HCT116 (cell line): ENCODE results near the gene MLLT3. TPM values are rescaled to one million over a fixed set of nuclear protein-coding genes. Genes with fewer than 3 reads are reported as not detected.

Source experiments
- ATAC-seq: fragments of 200-7000 bp; cut with Tn5 transposase; 2 replicates; pipeline ENCODE4 v1.9.1; 2020; ENCODE audit warnings: mild to moderate bottlenecking, moderate library complexity
- BruUV-seq: library from RNA; stranded (reverse); fragments of 400-500 nt; replicated peaks from 2 replicates; lab custom pipeline; 2021; lab: Mats Ljungman, UMichigan
- CTCF ChIA-PET: fragments of 300-600 bp; sonication (Branson Sonifier 250); formaldehyde crosslinking; loops from one replicate; lab custom pipeline; 2021; ENCODE audit warnings: antibody characterized with exemption; lab: Charles Lee
- POLR2A ChIA-PET: fragments of 300-600, 350-600 bp; sonication (Branson Sonifier 250); formaldehyde crosslinking; loops from one replicate; lab custom pipeline; 2021; ENCODE audit warnings: antibody characterized with exemption; lab: Charles Lee
- RAD21 ChIA-PET, 2 experiments: fragments of 300-600 bp; sonication (Branson Sonifier 250); formaldehyde crosslinking; loops; one replicate each; lab custom pipeline; 2023; ENCODE audit warnings: low total read pairs in 2 of 2; ENCODE audit not compliant: uncharacterized antibody in 2 of 2, unreplicated experiment in 2 of 2, low non-redundant PET in 1 of 2; lab: Charles Lee
- DNase-seq: peaks from one replicate; pipeline ENCODE4 v3.0.0-alpha.2; 2010; ENCODE audit warnings: low read depth, low spot score
- H2AFZ ChIP-seq: fragments of 200-600 bp; shearing (Covaris generic), sonication (generic); 2 replicates; pipeline ENCODE4 v1.6.1; 2017; ENCODE audit warnings: low read depth, mixed run types, mixed read lengths, antibody characterized with exemption, low read length; ENCODE audit not compliant: poor library complexity, severe bottlenecking
- H3K27ac ChIP-seq: 2 replicates; pipeline ENCODE4 v1.5.1; 2012; ENCODE audit warnings: low read depth, low read length
- H3K27me3 ChIP-seq: fragments of 200-600 bp; sonication (generic); 2 replicates; pipeline ENCODE4 v1.6.1; 2016; ENCODE audit warnings: mixed run types, low read length, mixed read lengths; ENCODE audit not compliant: insufficient read depth
- H3K36me3 ChIP-seq, 2 experiments: fragments of 200-500 bp in 1 of 2; fragments of 200-600 bp in 1 of 2; sonication (Bioruptor generic) in 1 of 2; sonication (generic) in 1 of 2; 2 replicates each; pipeline versions ENCODE4 v1.5.1 to v1.6.1; 2014 to 2016; ENCODE audit warnings: low read length in 2 of 2, inconsistent platforms in 1 of 2, mixed read lengths in 1 of 2, mixed run types in 1 of 2; ENCODE audit not compliant: insufficient read depth in 2 of 2, control insufficient read depth in 1 of 2
- H3K4me1 ChIP-seq, 2 experiments: fragments of 200-600 bp in 1 of 2; sonication (generic) in 1 of 2; 2 replicates each; pipeline versions ENCODE4 v1.5.1 to v1.6.1; 2012 to 2017; ENCODE audit warnings: low read length in 2 of 2, inconsistent platforms in 1 of 2, mild to moderate bottlenecking in 1 of 2, mixed read lengths in 1 of 2, mixed run types in 1 of 2, moderate library complexity in 1 of 2; ENCODE audit not compliant: insufficient read depth in 2 of 2, control insufficient read depth in 1 of 2
- H3K4me2 ChIP-seq: fragments of 200-600 bp; sonication (generic); 2 replicates; pipeline ENCODE4 v1.6.1; 2017; ENCODE audit warnings: mixed run types, low read length, mixed read lengths
- H3K4me3 ChIP-seq, 2 experiments: fragments of 200-600 bp in 1 of 2; sonication (generic) in 1 of 2; replicated peaks in 1 of 2; 2 replicates each; pipeline ENCODE4 v1.5.1; 2011 to 2016; ENCODE audit warnings: low read length in 2 of 2, control low read depth in 1 of 2, low read depth in 1 of 2, mild to moderate bottlenecking in 1 of 2, mixed read lengths in 1 of 2, mixed run types in 1 of 2
- H3K79me2 ChIP-seq: fragments of 200-600 bp; sonication (generic); 2 replicates; pipeline ENCODE4 v1.6.1; 2017; ENCODE audit warnings: mild to moderate bottlenecking, mixed run types, low read length, moderate library complexity, mixed read lengths; ENCODE audit not compliant: insufficient read depth
- H3K9ac ChIP-seq: fragments of 200-600 bp; sonication (generic); 2 replicates; pipeline ENCODE4 v1.6.1; 2016; ENCODE audit warnings: low read length, mixed read lengths
- H3K9me2 ChIP-seq: fragments of 200-600 bp; sonication (generic), shearing (Covaris generic); 2 replicates; pipeline ENCODE4 v1.6.1; 2017; ENCODE audit warnings: mixed run types, mild to moderate bottlenecking, moderate library complexity; ENCODE audit not compliant: insufficient read depth
- H3K9me3 ChIP-seq, 2 experiments: fragments of 200-500 bp in 1 of 2; fragments of 200-600 bp in 1 of 2; sonication (Bioruptor generic) in 1 of 2; sonication (generic) in 1 of 2; 2 replicates each; pipeline ENCODE4 v1.6.1; 2014 to 2017; ENCODE audit warnings: low read length in 2 of 2, mixed read lengths in 2 of 2, inconsistent platforms in 1 of 2, low read depth in 1 of 2, mild to moderate bottlenecking in 1 of 2, mixed run types in 1 of 2, moderate library complexity in 1 of 2; ENCODE audit not compliant: control insufficient read depth in 1 of 2, insufficient read depth in 1 of 2
- H4K20me1 ChIP-seq: fragments of 200-600 bp; sonication (generic), shearing (Covaris generic); 2 replicates; pipeline ENCODE4 v1.6.1; 2017; ENCODE audit warnings: mixed run types, mild to moderate bottlenecking, moderate library complexity; ENCODE audit not compliant: insufficient read depth
- ATF3 ChIP-seq: IDR thresholded peaks from 2 replicates; pipeline ENCODE4 v1.6.1; 2012
- CEBPB ChIP-seq: IDR thresholded peaks from 2 replicates; pipeline ENCODE4 v1.6.1; 2012; ENCODE audit warnings: low read depth
- CTCF ChIP-seq, 3 experiments: fragments of 200-600 bp in 1 of 3; sonication (generic) in 1 of 3; IDR thresholded peaks in 2 of 3; conservative IDR thresholded peaks in 1 of 3; 2 replicates each; pipeline ENCODE4 v1.5.1; 2012 to 2017; ENCODE audit warnings: low read depth in 2 of 3, low read length in 2 of 3, antibody characterized with exemption in 1 of 3, borderline replicate concordance in 1 of 3, control low read depth in 1 of 3, mild to moderate bottlenecking in 1 of 3, mixed read lengths in 1 of 3, mixed run types in 1 of 3, moderate library complexity in 1 of 3; ENCODE audit not compliant: insufficient read depth in 1 of 3
- ELF1 ChIP-seq: IDR thresholded peaks from 2 replicates; pipeline ENCODE4 v1.6.1; 2012; ENCODE audit warnings: low read depth, borderline replicate concordance
- EZH2phosphoT487 ChIP-seq: fragments of 200-600 bp; IDR thresholded peaks from 2 replicates; pipeline ENCODE4 v1.6.1; 2018; ENCODE audit warnings: antibody characterized with exemption, borderline replicate concordance
- FOSL1 ChIP-seq: IDR thresholded peaks from 2 replicates; pipeline ENCODE4 v1.6.1; 2012; ENCODE audit warnings: low read depth
- JUND ChIP-seq: IDR thresholded peaks from 2 replicates; pipeline ENCODE4 v1.6.1; 2012
- MAX ChIP-seq: IDR thresholded peaks from 2 replicates; pipeline ENCODE4 v1.6.1; 2012
- POLR2A ChIP-seq: IDR thresholded peaks from 2 replicates; pipeline ENCODE4 v1.7.0; 2011; ENCODE audit warnings: borderline replicate concordance; ENCODE audit not compliant: insufficient read depth, insufficient read length; ENCODE audit errors: extremely low read depth
- RAD21 ChIP-seq: IDR thresholded peaks from 2 replicates; pipeline ENCODE4 v1.6.1; 2012; ENCODE audit warnings: low read depth, mild to moderate bottlenecking
- SRF ChIP-seq: IDR thresholded peaks from 2 replicates; pipeline ENCODE4 v1.6.1; 2012; ENCODE audit warnings: low read depth
- TCF7L2 ChIP-seq: IDR thresholded peaks from 2 replicates; pipeline ENCODE4 v1.7.0; 2011; ENCODE audit warnings: borderline replicate concordance, inconsistent platforms; ENCODE audit not compliant: insufficient read depth, insufficient read length; ENCODE audit errors: extremely low read depth
- intact Hi-C: fragments of 100-400 bp; cut with micrococcal nuclease; formaldehyde crosslinking; loops from 2 replicates; pipeline ENCODE4 v1.10.0; 2022
- total RNA-seq: library from RNA; stranded (reverse); gene quantifications from one replicate; pipeline ENCODE4 v1.2.1, GENCODE V29; 2021; ENCODE audit not compliant: unreplicated experiment

Gene MLLT3
- total RNA-seq, 1 experiment from 2014 or later: 4.3 TPM

- no peaks in the 10 kb centered on the region for H3K9me2 ChIP-seq
- H3K4me2 ChIP-seq: no peak overlapping the region
- ChIA-PET RAD21 (no interaction called here), CTCF (no interaction called here), POLR2A (no interaction called here)
- no peaks in the 10 kb centered on the region for H3K79me2 ChIP-seq
- BruUV-seq: no TSS peak
- no peaks in the 10 kb centered on the region for H3K9me3 ChIP-seq
- DNase-seq (no peak), ATAC-seq (no peak)
- H3K4me3 ChIP-seq: no peak overlapping the region
- H3K36me3 ChIP-seq: no peaks in the 10 kb centered on the region
- H3K27ac ChIP-seq: no peak overlapping the region
- H3K4me1 ChIP-seq: no peaks in the 10 kb centered on the region
- no peak for TF ChIP-seq FOSL1
- no peak for TF ChIP-seq ELF1
- TF ChIP-seq ATF3: no peak
- TF ChIP-seq CEBPB: no peak
- TF ChIP-seq JUND: no peak
- no peak for TF ChIP-seq TCF7L2
- no peak for TF ChIP-seq SRF
- TF ChIP-seq MAX: no peak
- no peak for TF ChIP-seq EZH2phosphoT487
- TF ChIP-seq RAD21: no peak
- no peak overlapping the region for H3K9ac ChIP-seq
- intact Hi-C loops: no loop called here
- H3K27me3 ChIP-seq: peaks cover 9% of the 10 kb centered on the region
- H2AFZ ChIP-seq: no peak overlapping the region
- no peaks in the 10 kb centered on the region for H4K20me1 ChIP-seq
Observed at GRCh38 chr9:20320921-20321320, 301.4 kb downstream of the MLLT3 start.

GRCh38 chr9:20319641-20320337, 302.5 kb downstream of the MLLT3 start:
- ChIA-PET RAD21 (no interaction called here), CTCF (no interaction called here), POLR2A (no interaction called here)
- DNase-seq (peak; percentile 8), ATAC-seq (no peak)
- no peaks in the 10 kb centered on the region for H3K36me3 ChIP-seq
- no peak overlapping the region for H3K4me2 ChIP-seq
- no peaks in the 10 kb centered on the region for H3K9me3 ChIP-seq
- no peaks in the 10 kb centered on the region; the same call in 1 of the 2 replicates for H3K27me3 ChIP-seq
- no TSS peak for BruUV-seq
- no peaks in the 10 kb centered on the region for H3K4me1 ChIP-seq
- no peak overlapping the region for H3K27ac ChIP-seq
- H3K79me2 ChIP-seq: no peaks in the 10 kb centered on the region
- H3K9ac ChIP-seq: no peak overlapping the region
- H3K4me3 ChIP-seq: no peak overlapping the region
- H3K9me2 ChIP-seq: no peaks in the 10 kb centered on the region
- intact Hi-C loops: no loop called here
- TF ChIP-seq SRF (no peak), ELF1 (no peak), RAD21 (no peak), EZH2phosphoT487 (no peak), CTCF (IDR thresholded peaks at IDR 0.05 in 2 of 3, conservative IDR thresholded peaks at IDR 0.05 in 1 of 3; ENCODE audit: borderline replicate concordance in 1 of 3, insufficient read depth in 1 of 3, low read depth in 2 of 3, low read length in 2 of 3) (no peak), FOSL1 (peak; percentile 25; the same call in 1 of the 2 replicates), MAX (no peak), POLR2A (no peak)
- TF ChIP-seq, all 23 proteins: peak for 1
- H4K20me1 ChIP-seq: no peaks in the 10 kb centered on the region
- H2AFZ ChIP-seq: no peak overlapping the region
